HG02642 (cell line): ENCODE measurements around the gene FAM228A.
A peak's percentile ranks its signal among the peaks of the same experiment; 100 is the strongest.
"Not testable (repeated sequence)": the region's sequence is repeated elsewhere in the genome, so short reads cannot be mapped to it uniquely, and the experiment has no call there.

ENCODE experiments used
- ATAC-seq: cut with Tn5 transposase; IDR thresholded peaks from one replicate; pipeline ENCODE4 v1.9.1; 2021; ENCODE audit warnings: mild to moderate bottlenecking; ENCODE audit not compliant: unreplicated experiment, poor library complexity

FAM228A gene

GRCh38 chr2:24189551-24189950, 14.7 kb downstream of the FAM228A start:
- no peak for ATAC-seq

DNA sequence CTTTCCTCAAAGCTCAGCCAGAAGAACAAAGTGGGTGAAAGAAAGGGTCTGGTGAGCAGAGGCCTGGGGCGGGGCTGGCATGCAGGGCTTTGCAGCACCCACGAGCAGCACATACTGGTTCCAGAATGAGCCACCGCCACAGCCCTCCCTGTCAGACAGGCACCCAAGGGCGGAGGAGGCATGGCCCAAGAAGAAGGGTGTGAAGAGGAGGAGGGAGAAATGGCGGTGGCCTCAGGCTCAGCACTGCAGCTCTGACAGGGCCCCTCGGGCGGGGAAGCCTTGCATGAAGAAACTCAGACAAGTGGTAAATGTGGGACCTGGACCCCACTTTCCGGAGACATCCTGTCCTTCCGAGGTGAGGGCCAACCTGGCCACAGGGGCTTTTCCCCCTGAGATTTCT, 15.7 kb downstream of the FAM228A start:
- ATAC-seq = no peak

- no peak for ATAC-seq
Observed at GRCh38 chr2:24191156-24191555, 16.3 kb downstream of the FAM228A start.

GRCh38 chr2:24191848-24192247, 17.0 kb downstream of the FAM228A start:
- no peak for ATAC-seq

- not testable (repeated sequence) for ATAC-seq
Observed at GRCh38 chr2:24197213-24197612, 22.4 kb downstream of the FAM228A start.

- no peak for ATAC-seq
Observed at GRCh38 chr2:24199968-24200590, 25.2 kb downstream of the FAM228A start.

GRCh38 chr2:24200799-24201198, 25.9 kb downstream of the FAM228A start:
- no peak for ATAC-seq

GRCh38 chr2:24203029-24203786, 28.4 kb downstream of the FAM228A start:
- ATAC-seq = no peak

DNA sequence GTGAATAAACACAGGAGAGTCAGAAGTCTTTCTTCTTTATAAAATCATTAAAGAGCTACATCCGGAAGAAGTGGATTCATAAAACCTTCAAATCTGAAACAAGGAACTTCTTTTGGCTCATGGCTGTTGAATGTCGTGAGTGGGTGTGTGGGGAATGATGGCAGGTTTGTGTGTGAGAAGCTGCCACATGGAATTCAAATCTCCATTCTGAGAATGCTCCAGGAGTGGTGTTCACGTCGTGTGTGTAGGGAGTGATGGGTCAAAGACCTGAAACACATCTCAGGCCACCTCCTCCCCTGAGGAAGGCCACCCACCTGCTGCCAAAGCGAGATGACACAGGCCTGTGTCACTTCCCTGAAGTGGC, 28.9 kb downstream of the FAM228A start:
- ATAC-seq = no peak

- ATAC-seq = no peak
Observed at GRCh38 chr2:24204505-24204904, 29.7 kb downstream of the FAM228A start.

GRCh38 chr2:24205131-24205530, 30.3 kb downstream of the FAM228A start:
- ATAC-seq = no peak

DNA sequence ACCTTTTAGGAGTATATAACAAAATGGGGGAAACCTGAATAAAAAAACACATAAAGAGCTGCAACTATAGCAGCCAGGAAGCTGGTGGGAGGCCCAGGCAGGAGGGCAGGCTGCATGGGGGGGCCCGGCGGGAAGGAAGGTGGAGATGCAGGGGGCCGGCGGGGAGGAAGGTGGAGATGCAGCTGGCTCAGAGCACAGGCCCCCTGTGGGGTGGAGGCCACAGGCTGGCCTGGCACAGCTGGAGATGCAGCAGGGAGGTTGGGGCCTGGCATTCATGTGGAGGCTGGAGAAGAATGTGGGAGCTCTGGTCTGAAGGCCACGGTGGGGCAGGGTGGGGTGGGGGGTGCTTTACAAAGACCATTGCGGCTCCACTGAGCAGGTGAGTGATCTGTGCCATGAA, 31.4 kb downstream of the FAM228A start:
- ATAC-seq = no peak

GRCh38 chr2:24206714-24207113, 31.9 kb downstream of the FAM228A start:
- no peak for ATAC-seq

- no peak for ATAC-seq
Observed at GRCh38 chr2:24207359-24207758, 32.5 kb downstream of the FAM228A start.

DNA sequence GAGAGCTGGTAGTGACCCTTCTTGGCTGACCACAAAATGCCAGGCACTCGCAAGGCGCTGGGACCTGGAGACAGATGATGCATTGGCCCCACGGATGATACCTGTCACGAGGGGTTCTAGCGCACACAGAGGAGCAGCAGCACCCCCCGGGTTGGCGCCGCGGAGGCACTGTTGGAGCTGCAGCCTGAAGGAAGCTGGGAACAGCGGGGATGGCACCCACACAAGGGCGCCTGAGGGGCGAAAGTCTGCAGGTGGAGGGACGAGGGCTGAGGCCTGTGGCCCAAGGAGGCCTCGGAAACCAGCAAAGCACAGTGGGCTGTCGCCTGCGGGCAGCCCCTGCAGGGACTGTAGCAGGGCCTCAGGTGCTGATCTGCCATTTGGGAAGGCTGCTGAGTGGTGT, 33.6 kb downstream of the FAM228A start:
- ATAC-seq = no peak

DNA sequence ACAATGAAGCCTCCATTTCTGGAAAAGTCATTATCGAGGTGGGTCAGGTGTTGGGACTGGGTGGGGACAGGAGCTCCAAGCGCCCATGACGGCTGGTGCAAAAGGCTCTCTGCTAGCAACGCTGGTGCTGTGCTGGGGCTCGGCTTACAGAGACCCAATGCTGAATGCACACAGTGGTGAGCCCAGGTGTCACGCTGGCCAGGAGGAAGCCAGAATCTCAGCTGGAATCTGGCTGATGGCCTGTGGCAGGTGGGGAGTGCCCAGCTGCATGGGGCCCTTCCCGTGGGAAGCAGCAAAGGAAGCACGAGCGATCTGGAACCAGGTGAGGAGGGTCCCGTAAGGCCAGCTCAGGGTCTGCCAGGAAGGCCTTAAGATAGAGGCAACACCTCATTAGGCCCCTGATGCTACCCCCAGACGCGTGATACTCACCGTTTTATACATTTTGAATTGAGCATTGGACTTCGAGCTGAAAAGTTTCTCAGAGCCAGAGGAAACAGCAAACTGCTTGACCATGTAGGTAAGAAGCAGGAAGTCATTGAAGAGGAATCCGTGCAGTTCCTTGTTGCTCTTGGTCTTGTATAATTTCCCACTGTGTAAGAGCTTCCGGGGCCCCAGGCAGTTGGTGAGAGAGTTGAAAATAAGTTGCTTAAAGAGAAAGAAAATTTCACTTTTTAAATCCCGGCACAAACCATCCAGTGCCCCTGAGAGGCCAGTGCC, 34.7 kb downstream of the FAM228A start:
- ATAC-seq = no peak

GRCh38 chr2:24210106-24210455, 35.2 kb downstream of the FAM228A start:
- ATAC-seq = no peak

GRCh38 chr2:24210723-24211122, 35.9 kb downstream of the FAM228A start:
- no peak for ATAC-seq

DNA sequence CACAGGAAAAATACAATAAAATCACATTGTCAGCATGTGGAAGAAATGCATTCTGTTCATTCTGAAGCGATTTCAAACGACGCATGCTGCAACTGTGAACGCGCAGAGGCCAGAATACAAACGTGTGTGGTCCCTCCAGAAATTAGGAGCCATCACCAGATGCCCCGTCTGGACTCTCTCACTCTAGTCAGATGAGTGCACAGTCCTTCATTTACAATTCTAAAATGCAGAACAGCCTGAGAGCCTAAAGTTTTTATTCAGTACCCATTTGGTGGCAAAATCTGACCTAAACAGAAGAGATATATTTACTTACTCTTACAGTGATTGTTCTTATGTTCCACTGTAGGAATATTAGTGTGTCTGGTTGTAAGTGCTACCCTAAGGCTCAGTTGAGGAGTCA, 36.6 kb downstream of the FAM228A start:
- ATAC-seq = no peak

- peak; percentile 87 for ATAC-seq
Observed at GRCh38 chr2:24214880-24215279, 40.0 kb downstream of the FAM228A start.

DNA sequence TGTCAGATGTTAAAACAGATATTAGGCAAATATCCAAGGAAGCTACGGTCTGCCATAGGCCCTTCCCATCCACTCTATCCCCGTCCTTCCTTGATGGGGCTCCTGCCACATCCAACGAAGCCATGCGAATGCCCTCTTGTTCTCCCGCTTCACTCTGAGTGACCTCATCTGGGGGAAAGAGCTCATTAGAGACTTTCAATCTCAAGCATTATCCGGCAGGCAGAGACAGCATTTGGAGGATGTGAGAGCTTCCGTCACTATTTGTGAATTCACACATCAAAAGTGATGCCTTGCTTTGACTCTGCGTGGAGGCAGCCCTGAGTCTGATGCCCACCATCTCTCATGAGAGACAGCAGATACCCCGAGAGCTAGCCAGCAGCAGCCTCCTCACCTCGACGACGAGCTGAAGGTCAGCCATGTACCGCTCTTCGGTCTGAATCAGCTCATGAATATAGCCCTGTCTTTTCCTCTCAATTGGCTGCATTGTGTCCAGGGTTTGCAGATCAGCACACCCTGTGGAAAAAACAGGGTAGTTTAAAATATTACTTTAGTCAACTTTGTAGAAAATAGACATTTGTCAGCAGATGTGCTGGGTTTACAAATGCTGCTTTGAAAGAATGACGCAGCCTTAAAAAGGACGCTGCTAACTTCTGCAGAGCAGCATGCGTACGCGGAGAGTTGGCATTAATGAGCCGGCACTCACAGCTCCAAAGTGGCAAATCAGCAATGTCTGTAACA, 45.9 kb downstream of the FAM228A start:
- no peak for ATAC-seq
